OCI-LY1 (cell line): Measurements from ENCODE around the gene SPNS2.

Source experiments
- H2AFZ ChIP-seq: fragments of 200-600 bp; sonication (generic), shearing (Covaris generic); 2 replicates; pipeline ENCODE4 v1.6.0; 2014; ENCODE audit warnings: antibody characterized with exemption, mild to moderate bottlenecking, low read length
- H3F3A ChIP-seq: fragments of 200-600 bp; sonication (generic), shearing (Covaris generic); 2 replicates; pipeline ENCODE4 v1.6.0; 2014; ENCODE audit warnings: mild to moderate bottlenecking, antibody characterized with exemption, low read length, moderate library complexity; ENCODE audit not compliant: insufficient read depth
- H3K27ac ChIP-seq: fragments of 200-600 bp; sonication (generic); 2 replicates; pipeline ENCODE4 v1.5.1; 2014; ENCODE audit warnings: low read length, mixed run types, mild to moderate bottlenecking, low read depth; ENCODE audit not compliant: poor library complexity, severe bottlenecking
- H3K27me3 ChIP-seq: fragments of 200-600 bp; sonication (generic); 2 replicates; pipeline ENCODE4 v1.6.0; 2014; ENCODE audit warnings: antibody characterized with exemption, mild to moderate bottlenecking, low read length, moderate library complexity; ENCODE audit not compliant: insufficient read depth
- H3K36me3 ChIP-seq: fragments of 200-600 bp; sonication (generic); 2 replicates; pipeline ENCODE4 v1.6.1; 2014; ENCODE audit warnings: mild to moderate bottlenecking, antibody characterized with exemption, low read length, moderate library complexity, mixed read lengths; ENCODE audit not compliant: insufficient read depth
- H3K4me1 ChIP-seq: fragments of 200-600 bp; sonication (generic); 2 replicates; pipeline ENCODE4 v1.5.1; 2014; ENCODE audit warnings: mild to moderate bottlenecking, low read length, moderate library complexity; ENCODE audit not compliant: insufficient read depth, severe bottlenecking
- H3K4me2 ChIP-seq: fragments of 200-600 bp; sonication (generic), shearing (Covaris generic); 2 replicates; pipeline ENCODE4 v1.6.1; 2014; ENCODE audit warnings: low read length
- H3K4me3 ChIP-seq: fragments of 200-600 bp; sonication (generic); 2 replicates; pipeline ENCODE4 v1.5.1; 2014; ENCODE audit warnings: low read length, low read depth, mild to moderate bottlenecking, mixed read lengths; ENCODE audit not compliant: poor library complexity, severe bottlenecking
- H3K79me2 ChIP-seq: fragments of 200-600 bp; shearing (Covaris generic); 2 replicates; pipeline ENCODE4 v1.6.1; 2016; ENCODE audit warnings: mixed run types, low read length, mixed read lengths; ENCODE audit not compliant: insufficient read depth
- H3K9ac ChIP-seq: fragments of 200-600 bp; sonication (generic), shearing (Covaris generic); 2 replicates; pipeline ENCODE4 v1.6.1; 2014; ENCODE audit warnings: mild to moderate bottlenecking, low read length, mixed read lengths
- H3K9me2 ChIP-seq: fragments of 200-600 bp; sonication (generic), shearing (Covaris generic); 2 replicates; pipeline ENCODE4 v1.6.1; 2014; ENCODE audit warnings: low read depth, mild to moderate bottlenecking, low read length, mixed read lengths
- H3K9me3 ChIP-seq: fragments of 200-600 bp; shearing (Covaris generic); 2 replicates; pipeline ENCODE4 v1.6.1; 2014; ENCODE audit warnings: low read length, mixed read lengths
- H4K20me1 ChIP-seq: fragments of 200-600 bp; sonication (generic), shearing (Covaris generic); 2 replicates; pipeline ENCODE4 v1.6.0; 2016; ENCODE audit warnings: mild to moderate bottlenecking, low read length; ENCODE audit not compliant: insufficient read depth
- EZH2 ChIP-seq: fragments of 200-600 bp; sonication (generic), shearing (Covaris generic); IDR thresholded peaks from 2 replicates; pipeline ENCODE4 v1.8.0; 2017; ENCODE audit warnings: borderline replicate concordance, mixed run types, mild to moderate bottlenecking, antibody characterized with exemption, low read length, moderate library complexity, mixed read lengths
- TF ChIP-seq, protein P1 (sequence below): fragments of 200-600 bp; sonication (generic), shearing (Covaris generic); IDR thresholded peaks from 2 replicates; pipeline ENCODE4 v1.5.1; 2017; ENCODE audit warnings: mild to moderate bottlenecking, antibody characterized with exemption, low read length, moderate library complexity, mixed read lengths

Gene SPNS2

DNA sequence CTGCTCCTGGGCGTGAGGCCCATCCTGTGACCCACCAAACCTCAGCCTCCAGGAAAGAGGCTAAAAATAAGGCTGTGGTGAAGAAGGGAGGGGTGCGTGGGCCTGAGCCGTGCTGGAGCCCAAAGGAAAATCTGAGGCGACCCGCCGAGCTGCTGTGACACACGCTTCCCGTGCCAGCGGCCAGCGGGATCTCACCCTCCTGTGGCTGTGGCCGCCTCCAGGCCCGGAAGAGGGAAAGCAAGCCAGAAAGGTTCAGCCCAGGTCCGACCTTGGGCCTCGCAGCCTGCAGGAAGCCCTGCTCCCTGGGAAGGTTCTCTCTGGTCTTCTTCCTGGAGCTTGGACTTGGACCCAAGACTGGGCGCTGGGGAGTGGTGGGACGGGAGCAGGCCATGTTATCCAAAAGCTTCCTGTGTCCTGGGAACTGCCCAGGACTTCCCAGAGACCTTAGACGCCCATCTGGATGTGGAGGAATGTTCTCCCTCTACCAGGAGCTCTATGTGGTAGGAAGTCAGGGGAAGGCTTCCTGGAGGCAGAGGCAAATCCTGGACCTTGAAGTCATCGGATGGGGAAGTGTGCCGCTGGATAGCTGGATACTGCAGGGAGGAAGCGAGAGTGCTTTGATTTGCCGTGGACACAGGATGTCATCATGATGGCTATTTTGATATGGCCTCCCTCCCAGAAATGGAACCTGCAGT is 11.4 kb downstream of the SPNS2 start:
- no peak overlapping the region for H3K4me2 ChIP-seq
- no peaks in the 10 kb centered on the region for H3K36me3 ChIP-seq
- H2AFZ ChIP-seq, result no peak overlapping the region
- no peaks in the 10 kb centered on the region for H3K4me1 ChIP-seq
- TF ChIP-seq EZH2, result no peak
- TF ChIP-seq, protein P1, sequence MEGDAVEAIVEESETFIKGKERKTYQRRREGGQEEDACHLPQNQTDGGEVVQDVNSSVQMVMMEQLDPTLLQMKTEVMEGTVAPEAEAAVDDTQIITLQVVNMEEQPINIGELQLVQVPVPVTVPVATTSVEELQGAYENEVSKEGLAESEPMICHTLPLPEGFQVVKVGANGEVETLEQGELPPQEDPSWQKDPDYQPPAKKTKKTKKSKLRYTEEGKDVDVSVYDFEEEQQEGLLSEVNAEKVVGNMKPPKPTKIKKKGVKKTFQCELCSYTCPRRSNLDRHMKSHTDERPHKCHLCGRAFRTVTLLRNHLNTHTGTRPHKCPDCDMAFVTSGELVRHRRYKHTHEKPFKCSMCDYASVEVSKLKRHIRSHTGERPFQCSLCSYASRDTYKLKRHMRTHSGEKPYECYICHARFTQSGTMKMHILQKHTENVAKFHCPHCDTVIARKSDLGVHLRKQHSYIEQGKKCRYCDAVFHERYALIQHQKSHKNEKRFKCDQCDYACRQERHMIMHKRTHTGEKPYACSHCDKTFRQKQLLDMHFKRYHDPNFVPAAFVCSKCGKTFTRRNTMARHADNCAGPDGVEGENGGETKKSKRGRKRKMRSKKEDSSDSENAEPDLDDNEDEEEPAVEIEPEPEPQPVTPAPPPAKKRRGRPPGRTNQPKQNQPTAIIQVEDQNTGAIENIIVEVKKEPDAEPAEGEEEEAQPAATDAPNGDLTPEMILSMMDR, result no peak
- no peaks in the 10 kb centered on the region for H3K79me2 ChIP-seq
- H3K27me3 ChIP-seq, result peaks cover 16% of the 10 kb centered on the region; the same call in 1 of the 2 replicates
- no peak overlapping the region for H3K27ac ChIP-seq
- H4K20me1 ChIP-seq, result no peaks in the 10 kb centered on the region
- H3K9me3 ChIP-seq, result no peaks in the 10 kb centered on the region
- H3K9ac ChIP-seq, result no peak overlapping the region
- no peaks in the 10 kb centered on the region for H3F3A ChIP-seq
- no peaks in the 10 kb centered on the region for H3K9me2 ChIP-seq
- H3K4me3 ChIP-seq, result no peak overlapping the region

DNA sequence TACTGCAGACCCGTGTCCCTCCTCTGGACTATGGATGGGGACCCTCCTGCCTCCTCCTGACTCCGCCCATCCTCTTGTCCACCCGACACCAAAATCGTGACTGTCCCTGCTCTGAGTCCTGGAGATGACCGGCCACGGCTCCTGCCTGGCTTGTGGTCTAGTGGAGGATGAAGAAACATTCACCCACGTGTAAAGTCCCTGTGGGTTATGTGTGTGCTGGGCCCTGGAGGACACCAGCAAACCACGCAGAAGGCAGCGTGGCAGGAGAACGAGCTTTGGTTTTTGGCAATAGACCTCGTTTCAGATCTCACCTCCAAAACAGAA is 11.9 kb downstream of the SPNS2 start:
- H3F3A ChIP-seq, result no peaks in the 10 kb centered on the region

DNA sequence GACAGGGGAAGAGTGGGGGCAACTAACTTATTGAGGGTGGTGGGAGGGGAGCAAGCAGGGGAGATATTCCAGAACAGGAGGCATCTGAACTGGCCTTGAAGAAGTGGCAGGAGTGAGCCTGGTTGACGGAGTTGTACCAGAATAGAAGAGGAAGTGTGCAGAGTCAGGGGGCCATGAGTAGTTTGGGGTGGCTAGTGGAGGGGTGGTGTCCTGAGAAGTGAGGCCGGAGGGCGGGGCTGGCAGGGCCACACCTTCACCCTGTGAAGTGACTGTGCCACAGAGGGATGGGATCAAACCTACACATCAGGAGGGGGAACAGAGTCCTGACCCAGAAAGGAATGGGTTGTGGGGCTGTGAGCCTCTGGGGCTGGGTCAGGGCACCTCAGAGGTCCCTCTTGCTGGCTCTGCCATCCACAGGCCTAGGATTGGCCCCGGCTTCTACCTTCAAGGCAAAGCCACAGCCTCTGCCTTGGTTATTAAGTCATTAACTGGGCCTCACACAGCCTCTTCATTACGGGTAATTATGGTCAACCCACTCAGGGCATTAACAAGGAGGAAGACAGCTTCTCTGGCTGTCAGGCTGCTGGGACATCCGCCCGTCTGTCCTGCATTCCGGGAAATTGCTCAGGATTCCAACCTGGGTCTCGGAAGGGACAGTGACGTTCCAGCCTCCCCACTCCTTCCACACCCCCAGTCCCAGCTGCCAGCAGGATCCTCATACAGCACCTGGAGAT is 12.7 kb downstream of the SPNS2 start:
- TF ChIP-seq EZH2, result no peak
- Histone ChIP-seq H3K79me2 (no peaks in the 10 kb centered on the region), H3K4me1 (no peaks in the 10 kb centered on the region), H3K9ac (no peak overlapping the region), H3F3A (no peaks in the 10 kb centered on the region), H3K9me3 (no peaks in the 10 kb centered on the region), H4K20me1 (no peaks in the 10 kb centered on the region), H3K27ac (no peak overlapping the region), H3K36me3 (no peaks in the 10 kb centered on the region), H3K27me3 (peaks cover 16% of the 10 kb centered on the region; the same call in 1 of the 2 replicates), H3K4me3 (no peak overlapping the region), H3K4me2 (no peak overlapping the region), H3K9me2 (no peaks in the 10 kb centered on the region), H2AFZ (no peak overlapping the region)

More for the DNA sequence above, 11.9 kb downstream of the SPNS2 start:
- H3K4me3 ChIP-seq, result no peak overlapping the region
- H2AFZ ChIP-seq, result no peak overlapping the region
- peaks cover 16% of the 10 kb centered on the region; the same call in 1 of the 2 replicates for H3K27me3 ChIP-seq
- H3K27ac ChIP-seq, result no peak overlapping the region
- no peaks in the 10 kb centered on the region for H3K9me2 ChIP-seq
- no peak overlapping the region for H3K4me2 ChIP-seq
- TF ChIP-seq, protein P1, result no peak
- no peak for TF ChIP-seq EZH2
- H3K9me3 ChIP-seq, result no peaks in the 10 kb centered on the region
- no peak overlapping the region for H3K9ac ChIP-seq
- no peaks in the 10 kb centered on the region for H4K20me1 ChIP-seq
- no peaks in the 10 kb centered on the region for H3K4me1 ChIP-seq
- H3K36me3 ChIP-seq, result no peaks in the 10 kb centered on the region
- H3K79me2 ChIP-seq, result no peaks in the 10 kb centered on the region
